H1 (cell line): ENCODE data around the gene KLF7. TPM values are rescaled to one million over a fixed set of nuclear protein-coding genes. Genes with fewer than 3 reads are reported as not detected.

ENCODE experiments used
- CTCF ChIA-PET: fragments of 300-600 bp; sonication (Branson Sonifier 250); formaldehyde crosslinking; loops from one replicate; lab custom pipeline; 2021; ENCODE audit not compliant: partially characterized antibody; lab: Charles Lee
- POLR2A ChIA-PET: fragments of 300-600 bp; sonication (Branson Sonifier 250); formaldehyde crosslinking; loops from one replicate; lab custom pipeline; 2021; ENCODE audit warnings: inconsistent platforms; ENCODE audit not compliant: partially characterized antibody; lab: Charles Lee
- DNase-seq, 2 experiments: peaks; one replicate each; pipeline versions ENCODE4 v3.0.0 to v3.0.0-alpha.2; 2010 to 2022; ENCODE audit warnings: low spot score in 2 of 2, low read depth in 1 of 2, mixed read lengths in 1 of 2
- FAIRE-seq: peaks from 2 replicates; lab custom pipeline; 2011; peaks lifted over from hg19 to GRCh38; lab: Jason Lieb, UNC
- H2AFZ ChIP-seq: 2 replicates; pipeline ENCODE4 v1.8.1; 2012; ENCODE audit warnings: low read length, inconsistent platforms
- H2AK5ac ChIP-seq: 2 replicates; pipeline ENCODE4 v1.6.1; 2013; ENCODE audit warnings: low read depth, low read length
- H2BK120ac ChIP-seq: replicated peaks from 2 replicates; pipeline ENCODE3; 2013; ENCODE audit warnings: low read depth, low read length, inconsistent platforms
- H2BK12ac ChIP-seq: 2 replicates; pipeline ENCODE4 v1.6.1; 2013; ENCODE audit warnings: low read depth, low read length
- H2BK15ac ChIP-seq: 2 replicates; pipeline ENCODE4 v1.6.1; 2013; ENCODE audit warnings: low read length
- H2BK20ac ChIP-seq: 2 replicates; pipeline ENCODE4 v1.6.1; 2013; ENCODE audit warnings: low read length
- H2BK5ac ChIP-seq: 2 replicates; pipeline ENCODE4 v1.6.1; 2013; ENCODE audit warnings: low read depth, low read length
- H3K14ac ChIP-seq: 2 replicates; pipeline ENCODE4 v1.6.1; 2013; ENCODE audit warnings: inconsistent platforms; ENCODE audit not compliant: insufficient read length
- H3K18ac ChIP-seq: 2 replicates; pipeline ENCODE4 v1.6.1; 2013; ENCODE audit warnings: low read length; ENCODE audit errors: extremely low read depth
- H3K23ac ChIP-seq: 2 replicates; pipeline ENCODE4 v1.6.1; 2013; ENCODE audit warnings: inconsistent platforms; ENCODE audit not compliant: insufficient read length
- H3K23me2 ChIP-seq: 2 replicates; pipeline ENCODE4 v1.6.1; 2013; ENCODE audit warnings: low read depth, low read length
- H3K27ac ChIP-seq: 2 replicates; pipeline ENCODE4 v1.6.1; 2011; ENCODE audit warnings: low read depth, low read length, inconsistent platforms
- H3K27me3 ChIP-seq, 4 experiments: replicated peaks in 1 of 4; 1 replicate in 1 of 4; 2 replicates in 3 of 4; pipeline versions ENCODE4 v1.6.1 to v1.8.1; 2011 to 2013; ENCODE audit warnings: low read length in 3 of 4, mild to moderate bottlenecking in 3 of 4, inconsistent platforms in 2 of 4, mixed read lengths in 2 of 4, moderate library complexity in 1 of 4; ENCODE audit not compliant: control insufficient read depth in 3 of 4, insufficient read depth in 3 of 4; ENCODE audit errors: extremely low read depth in 1 of 4
- H3K36me3 ChIP-seq, 4 experiments: 2 replicates each; pipeline versions ENCODE4 v1.6.1 to v1.8.1; 2011 to 2013; ENCODE audit warnings: mild to moderate bottlenecking in 4 of 4, low read length in 3 of 4, moderate library complexity in 2 of 4, control low read depth in 1 of 4, inconsistent platforms in 1 of 4; ENCODE audit not compliant: insufficient read depth in 4 of 4, control insufficient read depth in 2 of 4
- H3K4ac ChIP-seq: replicated peaks from 2 replicates; pipeline ENCODE3; 2013; ENCODE audit warnings: low read length, low read depth, mixed read lengths, inconsistent platforms; ENCODE audit not compliant: insufficient read length
- H3K4me1 ChIP-seq, 4 experiments: replicated peaks in 1 of 4; 1 replicate in 1 of 4; 2 replicates in 3 of 4; pipeline versions ENCODE4 v1.6.1 to v1.8.1; 2011 to 2013; ENCODE audit warnings: low read length in 3 of 4, inconsistent platforms in 2 of 4, mixed read lengths in 1 of 4; ENCODE audit not compliant: insufficient read depth in 4 of 4, control insufficient read depth in 3 of 4
- H3K4me2 ChIP-seq, 2 experiments: 2 replicates each; pipeline versions ENCODE4 v1.6.1 to v1.8.1; 2011 to 2013; ENCODE audit warnings: low read depth in 2 of 2, low read length in 2 of 2, control low read depth in 1 of 2, inconsistent platforms in 1 of 2, mild to moderate bottlenecking in 1 of 2; ENCODE audit not compliant: insufficient read depth in 1 of 2
- H3K4me3 ChIP-seq, 4 experiments: fragments of 200-600, 300-600 bp in 1 of 4; sonication (generic), shearing (Covaris generic), sonication (Bioruptor Twin) in 1 of 4; 2 replicates each; pipeline versions ENCODE4 v1.5.1 to v1.8.1; 2011 to 2016; ENCODE audit warnings: low read length in 4 of 4, low read depth in 3 of 4, control low read depth in 2 of 4, inconsistent platforms in 2 of 4, mild to moderate bottlenecking in 2 of 4, mixed read lengths in 1 of 4, moderate library complexity in 1 of 4; ENCODE audit not compliant: insufficient read depth in 2 of 4; ENCODE audit errors: extremely low read depth in 1 of 4
- H3K56ac ChIP-seq: replicated peaks from 2 replicates; pipeline ENCODE3; 2013; ENCODE audit warnings: low read depth, mild to moderate bottlenecking, mixed read lengths, low read length, inconsistent platforms; ENCODE audit not compliant: insufficient read length
- H3K79me1 ChIP-seq: 2 replicates; pipeline ENCODE4 v1.6.1; 2013; ENCODE audit warnings: low read depth, low read length, control low read depth
- H3K79me2 ChIP-seq, 2 experiments: 2 replicates each; pipeline versions ENCODE4 v1.6.1 to v1.8.1; 2012 to 2013; ENCODE audit warnings: low read length in 2 of 2, mild to moderate bottlenecking in 2 of 2, inconsistent platforms in 1 of 2; ENCODE audit not compliant: insufficient read depth in 2 of 2, control insufficient read depth in 1 of 2
- H3K9ac ChIP-seq, 4 experiments: replicated peaks in 1 of 4; 1 replicate in 1 of 4; 2 replicates in 3 of 4; pipeline versions ENCODE4 v1.6.1 to v1.8.1; 2011 to 2013; ENCODE audit warnings: low read depth in 3 of 4, low read length in 3 of 4, control low read depth in 2 of 4, mild to moderate bottlenecking in 2 of 4, moderate library complexity in 2 of 4, inconsistent platforms in 1 of 4; ENCODE audit errors: extremely low read depth in 1 of 4
- H3K9me3 ChIP-seq, 2 experiments: 2 replicates each; pipeline versions ENCODE4 v1.6.1 to v1.8.1; 2012 to 2013; ENCODE audit warnings: mild to moderate bottlenecking in 2 of 2, moderate library complexity in 2 of 2, control low read depth in 1 of 2, inconsistent platforms in 1 of 2, low read depth in 1 of 2, low read length in 1 of 2, mixed read lengths in 1 of 2; ENCODE audit not compliant: insufficient read depth in 2 of 2
- H4K20me1 ChIP-seq, 2 experiments: replicated peaks in 1 of 2; 2 replicates each; pipeline versions ENCODE3 to v1.8.1; 2011 to 2013; ENCODE audit warnings: inconsistent platforms in 2 of 2, low read length in 2 of 2, mild to moderate bottlenecking in 1 of 2; ENCODE audit not compliant: insufficient read depth in 2 of 2, control insufficient read depth in 1 of 2
- H4K5ac ChIP-seq: 2 replicates; pipeline ENCODE4 v1.6.1; 2013; ENCODE audit warnings: low read length, low read depth, mixed read lengths, inconsistent platforms; ENCODE audit not compliant: insufficient read length
- H4K8ac ChIP-seq: 2 replicates; pipeline ENCODE4 v1.8.0; 2013; ENCODE audit warnings: mild to moderate bottlenecking, moderate library complexity, low read length, inconsistent platforms; ENCODE audit not compliant: insufficient read depth; ENCODE audit errors: extremely low read depth
- H4K91ac ChIP-seq: replicated peaks from 2 replicates; pipeline ENCODE3; 2013; ENCODE audit warnings: low read length, mixed read lengths, inconsistent platforms; ENCODE audit not compliant: insufficient read length
- CHD1 ChIP-seq: IDR thresholded peaks from 2 replicates; pipeline ENCODE4 v1.6.1; 2012; ENCODE audit warnings: low read depth, low read length, improper control_type of control experiment
- HDAC2 ChIP-seq, 2 experiments: fragments of 300-600 bp in 1 of 2; sonication (generic) in 1 of 2; IDR thresholded peaks; 2 replicates each; pipeline ENCODE4 v1.6.1; 2011 to 2012; ENCODE audit warnings: low read depth in 2 of 2, low read length in 2 of 2, mild to moderate bottlenecking in 2 of 2, moderate library complexity in 2 of 2, borderline replicate concordance in 1 of 2, inconsistent platforms in 1 of 2
- HDAC6 ChIP-seq: IDR thresholded peaks from one replicate; pipeline ENCODE4 v1.7.1; 2012; ENCODE audit warnings: low read depth, mild to moderate bottlenecking, inconsistent platforms, low read length, moderate library complexity
- JUN ChIP-seq: IDR thresholded peaks from 2 replicates; pipeline ENCODE4 v1.6.1; 2011; ENCODE audit warnings: low read depth, mild to moderate bottlenecking, improper control_type of control experiment, low read length
- MAFK ChIP-seq: IDR thresholded peaks from 2 replicates; pipeline ENCODE4 v1.6.1; 2012; ENCODE audit warnings: low read depth, mild to moderate bottlenecking, improper control_type of control experiment, low read length
- NANOG ChIP-seq: IDR thresholded peaks from 2 replicates; pipeline ENCODE4 v1.6.1; 2011; ENCODE audit warnings: low read length, low read depth, mild to moderate bottlenecking, inconsistent platforms; ENCODE audit not compliant: insufficient read depth, poor library complexity, severe bottlenecking
- RNF2 ChIP-seq: fragments of 200-900, 300-1000 bp; sonication (generic); IDR thresholded peaks from 2 replicates; pipeline ENCODE4 v1.7.1; 2016; ENCODE audit warnings: borderline replicate concordance, low read depth, mild to moderate bottlenecking, antibody characterized with exemption, low read length; ENCODE audit not compliant: poor library complexity, severe bottlenecking; ENCODE audit errors: missing control alignments
- RXRA ChIP-seq: IDR thresholded peaks from 2 replicates; pipeline ENCODE4 v1.6.1; 2011; ENCODE audit warnings: low read depth, mild to moderate bottlenecking, low read length, moderate library complexity; ENCODE audit not compliant: insufficient read depth
- SIX5 ChIP-seq: IDR thresholded peaks from 2 replicates; pipeline ENCODE4 v1.6.1; 2011; ENCODE audit warnings: mild to moderate bottlenecking, low read depth, low read length
- TEAD4 ChIP-seq: IDR thresholded peaks from 2 replicates; pipeline ENCODE4 v1.6.1; 2012; ENCODE audit warnings: low read depth, low read length, inconsistent platforms, mixed read lengths
- WGBS, 2 experiments: shearing (Covaris generic) in 1 of 2; methylation state at CpG; one replicate each; pipeline versions ENCODE4 v1.1.6 to v1.1.7; 2013 to 2015; ENCODE audit warnings: low lambda C conversion rate in 2 of 2, mixed read lengths in 2 of 2, inconsistent platforms in 1 of 2, low coverage in 1 of 2, missing lambda C conversion rate in 1 of 2; ENCODE audit not compliant: insufficient replicate concordance in 2 of 2, insufficient coverage in 1 of 2, insufficient read length in 1 of 2; ENCODE audit errors: extremely low coverage in 1 of 2, missing lambda C conversion rate in 1 of 2; 5-methylcytosine and 5-hydroxymethylcytosine counted together
- polyA plus RNA-seq, 7 experiments: library from polyadenylated mRNA; depleted of rRNA in 3 of 7; stranded (reverse) in 5 of 7; unstranded in 2 of 7; fragments of >200 nt in 5 of 7; fragments of 200-250 nt in 2 of 7; gene quantifications; 1 replicate in 5 of 7; 2 replicates in 1 of 7; 4 replicates in 1 of 7; pipeline versions ENCODE4 v1.2.1 to v1.2.3, GENCODE V29; 2011 to 2013; ENCODE audit warnings: missing spikeins in 2 of 7, mixed read lengths in 2 of 7
- total RNA-seq: library from RNA; stranded (reverse); fragmentation: NEBNext Ultra II Directional; extraction: Animal tissue kit (Norgen Biotek cat#: 25700); gene quantifications from 2 replicates; pipeline ENCODE4 v1.2.1, GENCODE V29; 2021
- TF ChIP-seq, protein P1 (sequence below), 3 experiments: IDR thresholded peaks; 1 replicate in 2 of 3; 2 replicates in 1 of 3; pipeline versions ENCODE4 v1.5.1 to v1.6.1; 2011; ENCODE audit warnings: low read length in 3 of 3, mild to moderate bottlenecking in 3 of 3, inconsistent platforms in 2 of 3, low read depth in 1 of 3, moderate library complexity in 1 of 3; ENCODE audit not compliant: insufficient read depth in 1 of 3; ENCODE audit errors: control extremely low read depth in 1 of 3

KLF7 gene
- total and polyA plus RNA-seq, 2 of the 8 experiments (the other 6 are each of a cell fraction or from before 2014, with no cell fraction given): 9.6 to 23.3 TPM

GRCh38 chr2:207215308-207215707, 49.6 kb upstream of the KLF7 start:
- Histone ChIP-seq H2AK5ac (no peak overlapping the region), H3K14ac (no peak overlapping the region), H3K4me2 (no peak overlapping the region; a peak in 1 of 4 replicates), H3K56ac (no peak overlapping the region), H4K8ac (no peak overlapping the region), H3K4me3 (no peak overlapping the region), H4K20me1 (no peaks in the 10 kb centered on the region), H4K5ac (no peak overlapping the region), H2BK5ac (no peak overlapping the region), H2BK15ac (no peak overlapping the region), H3K27ac (no peak overlapping the region), H3K36me3 (no peaks in the 10 kb centered on the region), H3K79me1 (no peaks in the 10 kb centered on the region), H2BK12ac (no peak overlapping the region), H3K79me2 (no peaks in the 10 kb centered on the region), H3K27me3 (no peaks in the 10 kb centered on the region), H3K4me1 (no peaks in the 10 kb centered on the region; a peak in 1 of 7 replicates), H4K91ac (no peak overlapping the region), H3K18ac (no peak overlapping the region), H2BK20ac (no peak overlapping the region), H3K23me2 (no peaks in the 10 kb centered on the region), H3K23ac (no peak overlapping the region), H3K9ac (no peak overlapping the region), H2BK120ac (no peak overlapping the region), H3K9me3 (no peaks in the 10 kb centered on the region), H2AFZ (no peak overlapping the region), H3K4ac (no peak overlapping the region)
- POLR2A ChIA-PET: no interaction called here
- CTCF ChIA-PET: interaction anchor here (0.7 kb wide), 1 partner anchor 257 kb away, joined by 3 read pairs; no protein-coding TSS in a partner anchor
- WGBS, 2 experiments: 63% methylated on average over 2 of the region's 2 CpGs; no CpG with 5 or more reads in 1 of the 2 experiments
- no peak for FAIRE-seq
- no peak for DNase-seq
- TF ChIP-seq NANOG: peak; percentile 61
- TF ChIP-seq, protein P1, sequence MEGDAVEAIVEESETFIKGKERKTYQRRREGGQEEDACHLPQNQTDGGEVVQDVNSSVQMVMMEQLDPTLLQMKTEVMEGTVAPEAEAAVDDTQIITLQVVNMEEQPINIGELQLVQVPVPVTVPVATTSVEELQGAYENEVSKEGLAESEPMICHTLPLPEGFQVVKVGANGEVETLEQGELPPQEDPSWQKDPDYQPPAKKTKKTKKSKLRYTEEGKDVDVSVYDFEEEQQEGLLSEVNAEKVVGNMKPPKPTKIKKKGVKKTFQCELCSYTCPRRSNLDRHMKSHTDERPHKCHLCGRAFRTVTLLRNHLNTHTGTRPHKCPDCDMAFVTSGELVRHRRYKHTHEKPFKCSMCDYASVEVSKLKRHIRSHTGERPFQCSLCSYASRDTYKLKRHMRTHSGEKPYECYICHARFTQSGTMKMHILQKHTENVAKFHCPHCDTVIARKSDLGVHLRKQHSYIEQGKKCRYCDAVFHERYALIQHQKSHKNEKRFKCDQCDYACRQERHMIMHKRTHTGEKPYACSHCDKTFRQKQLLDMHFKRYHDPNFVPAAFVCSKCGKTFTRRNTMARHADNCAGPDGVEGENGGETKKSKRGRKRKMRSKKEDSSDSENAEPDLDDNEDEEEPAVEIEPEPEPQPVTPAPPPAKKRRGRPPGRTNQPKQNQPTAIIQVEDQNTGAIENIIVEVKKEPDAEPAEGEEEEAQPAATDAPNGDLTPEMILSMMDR (IDR thresholded peaks at IDR 0.05; ENCODE audit: control extremely low read depth in 1 of 3, insufficient read depth in 1 of 3, low read depth in 1 of 3, low read length in 3 of 3): no peak
- no peak for TF ChIP-seq HDAC6
- TF ChIP-seq RXRA: peak; percentile 68; the same call in 1 of the 2 replicates
- no peak for TF ChIP-seq HDAC2 (IDR thresholded peaks at IDR 0.05; ENCODE audit: borderline replicate concordance in 1 of 2, low read depth in 2 of 2, low read length in 2 of 2)
- TF ChIP-seq MAFK: no peak
- TF ChIP-seq SIX5: no peak
- TF ChIP-seq TEAD4: no peak
- no peak for TF ChIP-seq JUN
- no peak for TF ChIP-seq CHD1
- TF ChIP-seq RNF2: no peak
